22Rv1 (cell line): Measurements from ENCODE around the gene SCO2.

Experiments used
- H3K27ac ChIP-seq: fragments of 450-650 bp; 2 replicates; pipeline ENCODE4 v1.5.1; 2017
- CTCF ChIP-seq: fragments of 450-650 bp; IDR thresholded peaks from 2 replicates; pipeline ENCODE4 v1.5.1; 2017; ENCODE audit warnings: mild to moderate bottlenecking
- ZFX ChIP-seq: fragments of 450-650 bp; IDR thresholded peaks from 2 replicates; pipeline ENCODE4 v1.6.1; 2017; ENCODE audit warnings: antibody characterized with exemption, borderline replicate concordance

The SCO2 gene

GRCh38 chr22:50525104-50525857 is at the start of gene SCO2:
Gene SCO2 (minus strand): TSS chr22:50525598. CDS start chr22:50524411, 1,187 bp downstream.
- peak within 1 kb of the TSS; percentile 99 for H3K27ac ChIP-seq
- TF ChIP-seq CTCF (no peak), ZFX (no peak)

- TF ChIP-seq ZFX: no peak
- no peak for TF ChIP-seq CTCF
Measured at GRCh38 chr22:50574383-50574755, 49.0 kb upstream of the SCO2 start.

GRCh38 chr22:50573491-50574382 is 48.3 kb upstream of the SCO2 start:
- H3K27ac ChIP-seq: no peak overlapping the region

More at GRCh38 chr22:50574383-50574755, 49.0 kb upstream of the SCO2 start:
- no peak overlapping the region for H3K27ac ChIP-seq

GRCh38 chr22:50572965-50573364 is 47.6 kb upstream of the SCO2 start:
- H3K27ac ChIP-seq: no peak overlapping the region
- TF ChIP-seq CTCF (no peak), ZFX (no peak)

More at GRCh38 chr22:50573491-50574382, 48.3 kb upstream of the SCO2 start:
- TF ChIP-seq ZFX: no peak
- TF ChIP-seq CTCF: no peak

- TF ChIP-seq ZFX: no peak
- H3K27ac ChIP-seq: no peak overlapping the region
Measured at GRCh38 chr22:50571264-50572175, 46.1 kb upstream of the SCO2 start.

- no peak overlapping the region for H3K27ac ChIP-seq
- TF ChIP-seq ZFX (no peak), CTCF (no peak)
Measured at GRCh38 chr22:50570861-50571260, 45.5 kb upstream of the SCO2 start.

- TF ChIP-seq CTCF (no peak), ZFX (no peak)
- H3K27ac ChIP-seq: peak overlapping the region; percentile 72
Measured at GRCh38 chr22:50569896-50570535, 44.6 kb upstream of the SCO2 start.
